ENCODE data around the gene INO80B. TPM values are rescaled to one million over a fixed set of nuclear protein-coding genes. Genes with fewer than 3 reads are reported as not detected.

INO80B gene
- total and polyA plus RNA-seq, 2 of the 8 experiments (the other 6 are each of a cell fraction or from before 2014, with no cell fraction given) = 3.9 to 18.5 TPM

GRCh38 chr2:74413001-74413698 lies 41.7 kb upstream of the INO80B start:
- peaks cover 0 to 13% (median 0%) of the 10 kb centered on the region in 4 experiments; a peak in 3 of 7 replicates for H3K4me1 ChIP-seq (replicated peaks in 1 of 4; ENCODE audit: control insufficient read depth in 3 of 4, insufficient read depth in 4 of 4, low read length in 3 of 4)
- no peaks in the 10 kb centered on the region for H3K23me2 ChIP-seq (ENCODE audit: low read depth, low read length)
- FAIRE-seq (no peak), DNase-seq (ENCODE audit: low read depth in 1 of 2, low spot score in 2 of 2) (no peak)
- no peak overlapping the region for H2BK12ac ChIP-seq (ENCODE audit: low read depth, low read length)
- no peak overlapping the region for H3K18ac ChIP-seq (ENCODE audit: extremely low read depth, low read length)
- H3K27me3 ChIP-seq (replicated peaks in 1 of 4; ENCODE audit: control insufficient read depth in 3 of 4, extremely low read depth in 1 of 4, insufficient read depth in 3 of 4, low read length in 3 of 4) = peaks cover 0 to 4% (median under 1%) of the 10 kb centered on the region in 4 experiments; a peak in 2 of 7 replicates
- peak overlapping the region; percentile 52; the same call in 1 of the 2 replicates for H2BK20ac ChIP-seq (ENCODE audit: low read length)
- 88% methylated on average over 8 of the region's 8 CpGs; no CpG with 5 or more reads in 1 of the 2 experiments for WGBS, 2 experiments (ENCODE audit: extremely low coverage in 1 of 2, insufficient coverage in 1 of 2, insufficient read length in 1 of 2, insufficient replicate concordance in 2 of 2, low coverage in 1 of 2, low lambda C conversion rate in 2 of 2, missing lambda C conversion rate in 1 of 2)
- no peaks in the 10 kb centered on the region for H3K36me3 ChIP-seq (ENCODE audit: control insufficient read depth in 2 of 4, insufficient read depth in 4 of 4, low read length in 3 of 4)
- POLR2A ChIA-PET (ENCODE audit: partially characterized antibody) = interaction anchor here (0.9 to 1.3 kb wide), 3 partner anchors 8 to 11 kb away, joined by 3 to 5 read pairs (median 4); partner anchors contain the start of genes C2orf81 and WDR54
- H3K9ac ChIP-seq (replicated peaks in 1 of 4; ENCODE audit: extremely low read depth in 1 of 4, low read depth in 3 of 4, low read length in 3 of 4) = no peak overlapping the region
- no peak overlapping the region for H3K27ac ChIP-seq (ENCODE audit: low read depth, low read length)
- no peak overlapping the region for H4K91ac ChIP-seq (replicated peaks; ENCODE audit: insufficient read length, low read length)
- H2BK120ac ChIP-seq (replicated peaks; ENCODE audit: low read depth, low read length) = no peak overlapping the region
- no peak overlapping the region for H4K5ac ChIP-seq (ENCODE audit: insufficient read length, low read depth, low read length)
- H2AK5ac ChIP-seq (ENCODE audit: low read depth, low read length) = no peak overlapping the region
- no peak for TF ChIP-seq BCL11A (IDR thresholded peaks at IDR 0.05; ENCODE audit: low read depth in 2 of 2, low read length in 2 of 2)
- TF ChIP-seq BRCA1 (IDR thresholded peaks at IDR 0.05; ENCODE audit: low read depth, low read length) = no peak
- no peak for TF ChIP-seq RXRA (IDR thresholded peaks at IDR 0.05; ENCODE audit: insufficient read depth, low read depth, low read length)
- CTCF ChIA-PET (ENCODE audit: partially characterized antibody) = interaction anchor here (1.6 to 4.0 kb wide), 2 partner anchors 12 to 78 kb away, joined by 5 to 19 read pairs; no protein-coding TSS in a partner anchor
- H4K8ac ChIP-seq (ENCODE audit: extremely low read depth, insufficient read depth, low read length) = no peak overlapping the region
- H2AFZ ChIP-seq (ENCODE audit: low read length) = no peak overlapping the region
- no peaks in the 10 kb centered on the region for H3K79me1 ChIP-seq (ENCODE audit: low read depth, low read length)
- no peak overlapping the region for H2BK5ac ChIP-seq (ENCODE audit: low read depth, low read length)
- no peaks in the 10 kb centered on the region for H3K9me3 ChIP-seq (ENCODE audit: insufficient read depth in 2 of 2, low read depth in 1 of 2, low read length in 1 of 2)
- no peak overlapping the region for H3K4ac ChIP-seq (replicated peaks; ENCODE audit: insufficient read length, low read depth, low read length)
- no peaks in the 10 kb centered on the region for H3K79me2 ChIP-seq (ENCODE audit: control insufficient read depth in 1 of 2, insufficient read depth in 2 of 2, low read length in 2 of 2)
- H4K20me1 ChIP-seq (replicated peaks in 1 of 2; ENCODE audit: control insufficient read depth in 1 of 2, insufficient read depth in 2 of 2, low read length in 2 of 2) = no peaks in the 10 kb centered on the region
- H3K4me2 ChIP-seq (ENCODE audit: insufficient read depth in 1 of 2, low read depth in 2 of 2, low read length in 2 of 2) = no peak overlapping the region
- no peak overlapping the region for H3K23ac ChIP-seq (ENCODE audit: insufficient read length)
- H2BK15ac ChIP-seq (ENCODE audit: low read length) = no peak overlapping the region
- H3K56ac ChIP-seq (replicated peaks; ENCODE audit: insufficient read length, low read depth, low read length) = no peak overlapping the region
- no peak overlapping the region for H3K14ac ChIP-seq (ENCODE audit: insufficient read length)
- no peak overlapping the region for H3K4me3 ChIP-seq (ENCODE audit: extremely low read depth in 1 of 4, insufficient read depth in 2 of 4, low read depth in 3 of 4, low read length in 4 of 4)
